KG1 (cell line): ENCODE results near the gene ADGRD1.
"Not testable (repeated sequence)": the region's sequence is repeated elsewhere in the genome, so short reads cannot be mapped to it uniquely, and the experiment has no call there.

Source experiments
- DNase-seq: peaks from one replicate; lab custom pipeline; 2025; lab: John Stamatoyannopoulos, UW

ADGRD1 gene

GRCh38 chr12:130937546-130937945 is 16.2 kb upstream of the ADGRD1 start:
- DNase-seq: not testable (repeated sequence)

GRCh38 chr12:130938186-130938585 is 15.5 kb upstream of the ADGRD1 start:
- no peak for DNase-seq

DNA sequence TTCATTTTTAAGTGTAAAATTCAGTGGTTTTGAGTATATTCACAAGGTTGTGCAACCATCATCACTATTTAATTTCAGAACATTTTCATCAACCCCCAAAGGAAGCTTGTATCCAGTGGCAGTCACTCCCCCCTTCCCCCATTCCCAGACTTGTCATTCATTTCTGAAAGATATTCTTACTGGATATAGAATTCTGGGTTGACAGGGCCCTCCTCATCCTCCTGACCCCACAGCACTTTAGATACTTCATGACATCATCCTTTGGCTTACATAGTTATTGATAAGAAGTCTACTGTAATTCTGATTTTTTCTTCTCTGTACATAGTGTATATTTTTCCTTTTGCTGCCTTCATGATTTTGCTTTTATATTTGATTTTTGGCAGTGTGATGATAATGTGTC is 8.8 kb upstream of the ADGRD1 start:
- no peak for DNase-seq

- no peak for DNase-seq
These were observed 7.8 kb upstream of the ADGRD1 start for GRCh38 chr12:130945786-130946492.

DNA sequence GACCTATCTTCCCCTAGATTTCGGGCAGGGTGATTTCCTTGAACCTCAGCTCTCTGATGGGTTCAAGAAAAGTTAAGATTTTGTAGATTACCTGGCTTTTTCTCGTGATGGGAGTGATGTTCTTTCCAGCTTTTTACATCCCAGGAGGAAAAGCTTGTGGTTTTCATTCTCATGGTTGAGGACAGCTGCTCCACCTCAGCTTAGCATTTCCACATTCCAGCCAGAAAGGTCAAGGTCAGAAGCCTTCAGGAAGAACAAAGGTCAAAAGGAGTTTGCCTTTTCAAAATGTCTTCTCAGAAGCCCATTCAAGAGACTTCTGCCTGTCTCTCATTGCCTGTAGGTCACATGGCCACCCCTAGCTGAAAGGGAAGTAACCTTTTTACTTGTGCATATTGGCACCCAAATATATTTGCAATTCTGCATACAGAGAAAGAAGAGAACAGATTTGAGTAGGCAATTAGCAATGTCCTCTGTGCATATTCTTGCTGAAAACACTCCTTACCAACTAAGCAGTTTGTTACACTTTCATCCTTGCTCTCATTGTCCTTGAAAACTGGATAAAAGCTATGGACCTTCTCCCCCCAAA is 6.6 kb upstream of the ADGRD1 start:
- no peak for DNase-seq

DNA sequence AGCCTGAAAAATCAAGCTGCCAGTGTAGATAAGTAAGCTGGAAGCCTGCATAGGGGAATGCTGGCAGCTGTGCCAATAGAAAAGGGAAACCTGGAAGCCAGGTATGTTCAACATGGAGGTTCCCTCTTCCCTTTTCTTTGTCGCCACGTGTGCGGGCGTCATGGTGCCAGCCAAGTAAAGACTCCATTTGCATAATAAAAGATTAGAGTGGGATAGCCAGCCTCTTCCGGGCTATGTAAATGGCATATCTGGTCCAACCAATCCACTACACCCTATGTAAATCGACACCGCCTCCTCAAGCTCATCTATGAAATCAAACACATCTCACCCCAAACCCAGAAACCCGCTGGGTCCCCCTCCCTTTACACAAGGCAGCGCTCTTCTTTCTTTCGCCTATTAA is 5.6 kb upstream of the ADGRD1 start:
- DNase-seq: no peak

DNA sequence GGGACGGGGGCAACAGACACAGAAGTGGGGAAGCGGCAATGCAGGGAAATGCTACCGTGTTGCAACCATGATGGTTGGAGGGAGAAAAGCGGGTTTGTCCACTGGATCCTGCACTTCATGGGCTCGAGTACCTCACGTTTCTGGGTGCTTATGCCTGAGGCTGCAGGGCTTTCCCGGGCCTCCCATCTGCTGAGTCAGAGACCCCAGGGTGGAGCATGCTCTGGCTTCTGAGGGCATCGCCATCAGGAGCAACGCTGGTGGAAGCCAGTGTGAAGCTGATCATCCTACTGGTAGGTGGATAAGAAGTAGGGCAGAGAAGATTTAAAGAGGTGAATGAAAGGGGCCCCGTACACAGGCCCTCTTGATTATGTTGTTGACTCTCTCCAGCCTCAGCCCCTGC is 5.0 kb upstream of the ADGRD1 start:
- no peak for DNase-seq

GRCh38 chr12:130949806-130950205 is 3.9 kb upstream of the ADGRD1 start:
- DNase-seq: no peak

GRCh38 chr12:130951636-130952035 is 2.1 kb upstream of the ADGRD1 start:
- DNase-seq: no peak

- no peak for DNase-seq
These were observed 1.3 kb upstream of the ADGRD1 start for GRCh38 chr12:130952171-130952954.

GRCh38 chr12:130954544-130954831 is 781 bp downstream of the ADGRD1 start:
- no peak for DNase-seq

GRCh38 chr12:130955238-130955816 is 1.6 kb downstream of the ADGRD1 start:
- DNase-seq: no peak

GRCh38 chr12:130956009-130956408 is 2.3 kb downstream of the ADGRD1 start:
- no peak for DNase-seq

DNA sequence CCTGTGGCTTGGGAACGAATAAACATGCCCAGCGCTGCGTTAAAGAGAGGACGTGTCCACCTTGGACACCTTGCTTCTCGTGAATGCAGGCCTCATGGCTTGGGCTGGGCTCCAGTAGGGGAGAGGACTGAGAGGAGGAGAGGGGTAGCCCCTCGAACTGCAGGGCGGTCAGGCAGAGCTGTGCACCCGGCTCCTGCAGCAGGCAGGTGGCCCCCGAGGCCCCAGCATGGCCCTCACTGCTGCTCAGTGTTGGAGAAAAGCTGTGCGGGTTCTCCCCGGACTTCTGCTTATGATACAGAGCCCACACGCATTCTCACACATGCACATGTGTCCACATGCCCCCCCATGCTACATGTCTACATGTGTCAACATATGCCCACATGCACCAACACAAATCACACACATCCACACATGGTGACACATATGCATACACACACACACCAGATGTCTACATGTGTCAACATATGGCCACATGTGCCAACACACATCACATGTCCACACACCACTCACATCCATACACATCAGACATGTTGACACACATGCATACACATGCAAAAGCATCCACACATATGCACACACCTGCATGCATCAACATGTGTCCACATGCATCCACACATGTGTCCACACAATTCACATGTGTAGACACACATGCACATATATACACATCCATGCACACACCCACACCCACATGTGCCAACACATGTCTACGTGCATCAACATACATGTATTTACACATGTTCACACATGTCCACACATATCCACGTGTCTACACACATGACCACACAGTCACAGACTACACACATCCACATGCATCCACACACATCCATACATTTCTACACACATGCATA is 3.0 kb downstream of the ADGRD1 start:
- DNase-seq: no peak

DNA sequence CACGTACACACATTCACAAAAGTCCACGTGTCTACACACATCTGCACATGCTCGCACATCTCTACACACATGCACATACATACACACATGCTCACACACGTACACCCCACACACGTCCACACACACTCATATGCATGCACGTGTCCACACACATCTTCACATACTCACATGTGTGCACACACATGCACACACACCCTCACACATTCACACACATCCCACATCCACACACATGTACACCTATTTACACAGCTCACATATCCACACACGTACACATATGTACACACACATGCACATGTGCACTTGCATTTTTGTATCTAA is 3.6 kb downstream of the ADGRD1 start:
- no peak for DNase-seq

- no peak for DNase-seq
These were observed 4.9 kb downstream of the ADGRD1 start for GRCh38 chr12:130958557-130959140.

DNA sequence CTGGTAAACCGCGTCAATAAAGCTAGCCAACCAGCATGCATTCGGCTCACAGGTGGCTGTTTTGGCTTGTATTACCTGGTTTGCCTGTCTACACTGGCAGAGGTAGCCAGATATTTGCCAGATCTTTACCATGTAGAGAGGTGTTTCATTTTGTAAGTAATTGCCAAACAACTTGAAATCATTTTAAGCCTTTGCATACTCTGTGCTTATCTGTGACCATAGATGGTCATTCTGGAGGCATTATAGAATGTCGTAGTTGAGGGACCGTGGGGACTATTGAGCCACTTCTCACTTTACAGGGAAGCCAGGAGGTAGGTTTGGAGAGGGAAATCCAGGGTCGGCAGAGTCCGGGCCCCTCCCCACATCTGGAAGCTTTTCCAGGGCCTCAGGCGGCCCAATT is 5.9 kb downstream of the ADGRD1 start:
- DNase-seq: no peak

- DNase-seq: no peak
These were observed 6.4 kb downstream of the ADGRD1 start for GRCh38 chr12:130960058-130960457.

DNA sequence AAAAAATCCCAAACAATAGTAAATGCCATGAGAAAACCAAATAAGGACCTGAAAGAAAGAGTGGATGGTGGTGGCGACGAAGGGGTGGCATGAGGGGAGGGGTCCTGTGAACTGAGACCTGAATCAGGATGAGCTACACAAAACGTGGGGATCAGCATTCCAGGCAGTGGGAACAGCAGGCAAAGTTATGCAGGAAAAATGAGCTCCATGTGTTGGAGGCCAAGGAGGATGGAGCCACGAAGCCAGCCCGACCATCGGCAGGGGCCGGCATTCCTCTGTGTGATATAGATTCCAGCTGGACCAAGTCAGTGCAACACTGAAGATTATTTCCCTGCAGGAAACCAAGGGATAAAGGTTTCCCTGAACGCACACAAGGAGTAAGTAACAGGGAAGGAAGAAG is 7.1 kb downstream of the ADGRD1 start:
- no peak for DNase-seq

- DNase-seq: no peak
These were observed 8.3 kb downstream of the ADGRD1 start for GRCh38 chr12:130961921-130962451.

GRCh38 chr12:130965214-130965613 is 11.5 kb downstream of the ADGRD1 start:
- no peak for DNase-seq

GRCh38 chr12:130965668-130966067 is 12.0 kb downstream of the ADGRD1 start:
- DNase-seq: no peak
